Psoas muscle (tissue), 8 donors: ENCODE data around the gene LPCAT1. TPM values are rescaled to one million over a fixed set of nuclear protein-coding genes. Genes with fewer than 3 reads are reported as not detected.

Experiments
- ATAC-seq, 4 donors: fragments of 200-7000 bp; cut with Tn5 transposase; one replicate each; pipeline ENCODE4 v1.9.1; 2020; ENCODE audit warnings: moderate library complexity in 3 of 4, mild to moderate bottlenecking in 2 of 4
- DNase-seq, 2 donors: peaks; one replicate each; pipeline ENCODE4 v3.0.0-alpha.2; 2020
- H3K27ac ChIP-seq: fragments of 200-600 bp; one replicate; pipeline ENCODE4 v1.8.0; 2022
- H3K27me3 ChIP-seq, 3 donors: fragments of 200-600 bp in 1 of 3; one replicate each; pipeline versions ENCODE4 v1.6.1 to v1.8.0; 2013 to 2022; ENCODE audit warnings: low read length in 2 of 3, mild to moderate bottlenecking in 2 of 3, moderate library complexity in 1 of 3; ENCODE audit not compliant: insufficient read depth in 3 of 3
- H3K36me3 ChIP-seq, 2 donors: fragments of 200-600 bp in 1 of 2; one replicate each; pipeline versions ENCODE4 v1.6.1 to v1.8.0; 2013 to 2022; ENCODE audit warnings: low read depth in 1 of 2, mild to moderate bottlenecking in 1 of 2, moderate library complexity in 1 of 2; ENCODE audit not compliant: insufficient read depth in 1 of 2
- H3K4me1 ChIP-seq: fragments of 200-600 bp; one replicate; pipeline ENCODE4 v1.8.0; 2022
- H3K4me3 ChIP-seq: fragments of 200-600 bp; one replicate; pipeline ENCODE4 v1.8.0; 2022; ENCODE audit warnings: mild to moderate bottlenecking
- H3K9me3 ChIP-seq: fragments of 200-600 bp; one replicate; pipeline ENCODE4 v1.8.0; 2022
- WGBS, 3 donors: extraction: QIAGEN DNeasy Blood & Tissue Kit; methylation state at CpG; one replicate each; pipeline versions ENCODE4 v1.1.6 to v1.1.7; 2013; 5-methylcytosine and 5-hydroxymethylcytosine counted together
- intact Hi-C, 2 donors: fragments of 100-400 bp; cut with DNase I; formaldehyde crosslinking; loops; one replicate each; pipeline versions ENCODE4 v1.11.0 to v1.14.2; 2022
- polyA plus RNA-seq, 3 donors: library from polyadenylated mRNA; stranded (reverse); fragments of 200-250 nt; gene quantifications; one replicate each; pipeline ENCODE4 v1.2.3, GENCODE V29; 2013
- total RNA-seq, 4 donors: library from RNA; stranded (reverse); fragmentation: NEBNext Ultra II Directional in 2 of 4; extraction: Animal tissue kit (Norgen Biotek cat#: 25700) in 2 of 4; gene quantifications; one replicate each; pipeline versions ENCODE4 v1.2.1 to v1.2.4, GENCODE V29; 2021 to 2023
- TF ChIP-seq, protein P1 (sequence below): fragments of 200-600 bp; IDR thresholded peaks from one replicate; pipeline ENCODE4 v1.8.0; 2022; ENCODE audit warnings: antibody characterized with exemption
- donor health status: healthy with polysubstance abuse.
- donor health status: DM: no; HTN: no; CAD: no; lungs with moderate emphysema.
- donor health status: Bipolar disorder and iron deficiency.
- donor health status: healthy.
- donor health status: DM: yes; HTN: yes; CAD: no.
- donor health status: DM: no; HTN: no; CAD: no.
- donor health status: DM: no; HTN: no; CAD: no.
- donor health status: DM: yes; HTN: yes; CAD: no.

The LPCAT1 gene
- total and polyA plus RNA-seq, 7 donors, result 2.4 to 6.2 (median 4.7) TPM

- TF ChIP-seq, protein P1, sequence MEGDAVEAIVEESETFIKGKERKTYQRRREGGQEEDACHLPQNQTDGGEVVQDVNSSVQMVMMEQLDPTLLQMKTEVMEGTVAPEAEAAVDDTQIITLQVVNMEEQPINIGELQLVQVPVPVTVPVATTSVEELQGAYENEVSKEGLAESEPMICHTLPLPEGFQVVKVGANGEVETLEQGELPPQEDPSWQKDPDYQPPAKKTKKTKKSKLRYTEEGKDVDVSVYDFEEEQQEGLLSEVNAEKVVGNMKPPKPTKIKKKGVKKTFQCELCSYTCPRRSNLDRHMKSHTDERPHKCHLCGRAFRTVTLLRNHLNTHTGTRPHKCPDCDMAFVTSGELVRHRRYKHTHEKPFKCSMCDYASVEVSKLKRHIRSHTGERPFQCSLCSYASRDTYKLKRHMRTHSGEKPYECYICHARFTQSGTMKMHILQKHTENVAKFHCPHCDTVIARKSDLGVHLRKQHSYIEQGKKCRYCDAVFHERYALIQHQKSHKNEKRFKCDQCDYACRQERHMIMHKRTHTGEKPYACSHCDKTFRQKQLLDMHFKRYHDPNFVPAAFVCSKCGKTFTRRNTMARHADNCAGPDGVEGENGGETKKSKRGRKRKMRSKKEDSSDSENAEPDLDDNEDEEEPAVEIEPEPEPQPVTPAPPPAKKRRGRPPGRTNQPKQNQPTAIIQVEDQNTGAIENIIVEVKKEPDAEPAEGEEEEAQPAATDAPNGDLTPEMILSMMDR, result no peak
These were observed 50.7 kb downstream of the LPCAT1 start for GRCh38 chr5:1472964-1473628.

GRCh38 chr5:1471997-1472963 is 51.5 kb downstream of the LPCAT1 start:
- Histone ChIP-seq H3K27me3 (no peaks in the 10 kb centered on the region), H3K9me3 (no peaks in the 10 kb centered on the region), H3K36me3 (peaks cover 0 to 15% of the 10 kb centered on the region in 2 donors), H3K4me1 (no peaks in the 10 kb centered on the region), H3K27ac (no peak overlapping the region), H3K4me3 (no peak overlapping the region)
- intact Hi-C loops, result no loop called here
- TF ChIP-seq, protein P1, result no peak
- DNase-seq (peak; percentile 5 to 25), ATAC-seq (no peak)
- WGBS, 3 donors, result 91 to 95% (median 93%) methylated on average over 27 of the region's 27 CpGs

More at GRCh38 chr5:1472964-1473628, 50.7 kb downstream of the LPCAT1 start:
- Histone ChIP-seq H3K27me3 (no peaks in the 10 kb centered on the region), H3K27ac (no peak overlapping the region), H3K9me3 (no peaks in the 10 kb centered on the region), H3K36me3 (peaks cover 0 to 16% of the 10 kb centered on the region in 2 donors), H3K4me3 (no peak overlapping the region), H3K4me1 (no peaks in the 10 kb centered on the region)
- peak; percentile 11 to 15 for DNase-seq
- WGBS, 3 donors, result 89 to 93% (median 90%) methylated on average over 23 of the region's 23 CpGs
- no peak for ATAC-seq
- intact Hi-C loops, result no loop called here

DNA sequence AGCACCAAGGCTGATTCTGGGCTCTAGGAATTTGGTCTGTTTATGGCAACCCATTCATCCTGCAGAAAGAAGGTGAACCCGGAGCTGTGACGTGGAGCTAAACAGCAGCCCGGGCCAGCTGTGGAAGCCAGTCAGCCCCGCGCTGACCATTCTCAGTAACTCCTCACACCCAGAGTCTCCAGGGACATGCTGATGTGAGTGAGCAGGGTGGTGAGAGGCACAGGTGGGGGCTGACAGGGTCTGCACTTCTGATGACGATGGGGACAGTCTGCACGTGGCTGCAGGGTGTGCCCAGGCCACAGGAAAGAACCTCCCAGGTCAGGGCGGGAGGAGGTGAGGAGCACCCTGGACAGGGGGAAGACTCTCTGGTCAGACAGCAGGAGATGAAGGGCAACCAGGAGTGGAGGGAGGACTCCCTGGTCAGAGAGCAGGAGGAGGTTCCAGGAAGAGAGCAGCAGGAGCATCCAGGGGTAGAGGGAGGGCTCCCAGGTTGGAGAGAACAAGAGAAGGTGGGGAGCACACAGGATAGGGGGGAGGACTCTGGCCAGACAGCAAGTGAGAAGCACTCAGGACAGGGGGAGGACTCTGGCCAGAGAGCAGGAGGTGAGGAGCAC is 52.4 kb downstream of the LPCAT1 start:
- no peaks in the 10 kb centered on the region for H3K9me3 ChIP-seq
- peaks cover 0 to 15% of the 10 kb centered on the region in 2 donors for H3K36me3 ChIP-seq
- no peak overlapping the region for H3K4me3 ChIP-seq
- H3K27me3 ChIP-seq, result no peaks in the 10 kb centered on the region
- intact Hi-C loops, result no loop called here
- DNase-seq (peak in 1 of 2 donors; percentile 42), ATAC-seq (no peak)
- H3K27ac ChIP-seq, result no peak overlapping the region
- H3K4me1 ChIP-seq, result no peaks in the 10 kb centered on the region
- 82 to 89% (median 88%) methylated on average over 8 of the region's 8 CpGs for WGBS, 3 donors
- TF ChIP-seq, protein P1, result no peak

GRCh38 chr5:1470762-1471211 is 53.0 kb downstream of the LPCAT1 start:
- intact Hi-C loops, result no loop called here
- Histone ChIP-seq H3K27ac (no peak overlapping the region), H3K36me3 (peaks cover 0 to 18% of the 10 kb centered on the region in 2 donors), H3K4me1 (no peaks in the 10 kb centered on the region), H3K9me3 (no peaks in the 10 kb centered on the region), H3K4me3 (no peak overlapping the region), H3K27me3 (no peaks in the 10 kb centered on the region)
- no peak for ATAC-seq
- WGBS, 3 donors, result 65 to 72% (median 67%) methylated on average over 18 of the region's 18 CpGs
- TF ChIP-seq, protein P1, result no peak
- peak in 1 of 2 donors; percentile 48 for DNase-seq
